Activated CD8-positive, alpha-beta memory T cell treated with anti-CD3 and anti-CD28 coated beads for 24 hours (primary cell): Measurements from ENCODE around the gene UMODL1.
"Not testable (repeated sequence)": the region's sequence is repeated elsewhere in the genome, so short reads cannot be mapped to it uniquely, and the experiment has no call there.

Source experiments
- DNase-seq: peaks from one replicate; pipeline ENCODE4 v3.0.0-alpha.2; 2020

Gene UMODL1

GRCh38 chr21:42061986-42062235, 9.2 kb upstream of the UMODL1 start:
- DNase-seq: no peak

- peak; percentile 84 for DNase-seq
Observed at GRCh38 chr21:42062236-42063022, 8.7 kb upstream of the UMODL1 start.

- DNase-seq: no peak
Observed at GRCh38 chr21:42063191-42063570, 7.9 kb upstream of the UMODL1 start.

GRCh38 chr21:42063571-42064521, 7.3 kb upstream of the UMODL1 start:
- peak; percentile 74 for DNase-seq

- DNase-seq: no peak
Observed at GRCh38 chr21:42066521-42066920, 4.6 kb upstream of the UMODL1 start.

DNA sequence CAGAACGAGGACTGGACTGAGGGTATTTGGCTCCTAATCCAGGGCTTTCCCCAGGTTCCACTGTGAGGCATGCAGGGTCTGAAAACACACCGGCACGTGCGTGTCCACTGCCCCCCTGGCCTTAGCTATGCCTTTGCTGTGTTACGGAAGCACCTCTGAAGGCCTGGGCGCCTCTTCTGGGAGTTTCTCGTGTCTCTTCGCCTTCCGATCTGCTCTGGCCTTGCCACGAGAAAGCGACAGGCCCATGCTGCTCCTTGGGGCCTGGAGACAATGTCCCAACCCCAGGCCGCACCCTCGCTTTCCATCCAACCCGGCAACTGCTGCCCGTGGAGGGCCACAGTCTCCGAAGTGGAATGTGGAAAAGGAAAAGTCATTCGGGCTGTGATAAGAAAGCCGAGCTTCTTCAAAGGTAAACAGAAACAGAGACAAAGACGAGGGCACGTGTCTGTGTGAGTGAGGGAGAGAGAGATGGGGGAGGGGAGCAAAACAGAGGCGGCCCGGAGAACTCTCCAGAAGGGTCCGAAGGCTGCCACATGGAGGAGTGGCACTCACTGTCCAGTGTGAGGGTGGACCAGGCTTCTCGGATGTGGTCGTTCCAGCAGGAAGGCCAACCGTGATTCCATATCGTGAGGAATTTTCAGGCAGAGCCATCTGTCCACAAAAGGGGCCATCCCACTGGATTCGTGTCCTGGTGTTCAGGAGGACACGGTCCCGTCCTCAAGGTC, 3.4 kb upstream of the UMODL1 start:
- DNase-seq: no peak

GRCh38 chr21:42068256-42068545, 2.9 kb upstream of the UMODL1 start:
- no peak for DNase-seq

DNA sequence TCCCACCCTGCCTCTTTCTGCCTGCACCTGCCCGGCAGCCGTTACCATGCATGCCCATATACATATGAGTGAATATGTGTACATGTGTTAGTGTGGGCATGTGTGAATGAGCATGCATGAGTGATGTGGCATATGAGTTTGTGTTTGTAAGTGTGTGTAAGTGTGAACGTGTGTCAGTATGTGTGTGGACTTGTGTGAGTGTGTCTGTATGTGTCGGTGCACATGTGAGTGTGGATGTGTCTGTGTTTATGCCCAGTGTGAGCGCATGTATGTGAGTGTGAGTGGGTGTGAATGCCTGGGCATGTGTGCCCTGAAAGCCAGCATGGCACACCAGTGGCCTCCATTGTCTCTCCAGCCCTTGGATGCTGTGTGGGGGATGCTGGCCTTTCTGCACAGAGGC, 2.5 kb upstream of the UMODL1 start:
- no peak for DNase-seq

GRCh38 chr21:42069327-42069726, 1.8 kb upstream of the UMODL1 start:
- no peak for DNase-seq

DNA sequence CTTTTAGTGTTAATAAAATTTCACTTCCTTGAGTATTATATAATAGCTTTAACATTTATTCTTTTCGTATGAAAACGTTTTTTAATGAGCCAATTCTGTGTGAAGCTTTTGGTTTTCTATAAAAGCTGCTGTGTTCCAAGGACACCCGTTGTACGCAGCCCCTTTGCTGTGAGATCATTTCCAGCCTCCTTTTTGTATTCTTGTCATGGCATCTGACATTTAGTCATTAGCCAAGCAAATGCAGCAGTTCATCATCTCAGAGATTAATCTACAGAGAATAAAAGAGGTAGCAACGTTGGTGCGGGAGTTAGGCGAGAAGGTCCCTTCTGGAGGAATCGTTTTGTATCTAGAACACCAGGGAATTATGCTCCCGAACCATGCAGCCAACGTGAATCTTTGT, 1.3 kb upstream of the UMODL1 start:
- no peak for DNase-seq

DNA sequence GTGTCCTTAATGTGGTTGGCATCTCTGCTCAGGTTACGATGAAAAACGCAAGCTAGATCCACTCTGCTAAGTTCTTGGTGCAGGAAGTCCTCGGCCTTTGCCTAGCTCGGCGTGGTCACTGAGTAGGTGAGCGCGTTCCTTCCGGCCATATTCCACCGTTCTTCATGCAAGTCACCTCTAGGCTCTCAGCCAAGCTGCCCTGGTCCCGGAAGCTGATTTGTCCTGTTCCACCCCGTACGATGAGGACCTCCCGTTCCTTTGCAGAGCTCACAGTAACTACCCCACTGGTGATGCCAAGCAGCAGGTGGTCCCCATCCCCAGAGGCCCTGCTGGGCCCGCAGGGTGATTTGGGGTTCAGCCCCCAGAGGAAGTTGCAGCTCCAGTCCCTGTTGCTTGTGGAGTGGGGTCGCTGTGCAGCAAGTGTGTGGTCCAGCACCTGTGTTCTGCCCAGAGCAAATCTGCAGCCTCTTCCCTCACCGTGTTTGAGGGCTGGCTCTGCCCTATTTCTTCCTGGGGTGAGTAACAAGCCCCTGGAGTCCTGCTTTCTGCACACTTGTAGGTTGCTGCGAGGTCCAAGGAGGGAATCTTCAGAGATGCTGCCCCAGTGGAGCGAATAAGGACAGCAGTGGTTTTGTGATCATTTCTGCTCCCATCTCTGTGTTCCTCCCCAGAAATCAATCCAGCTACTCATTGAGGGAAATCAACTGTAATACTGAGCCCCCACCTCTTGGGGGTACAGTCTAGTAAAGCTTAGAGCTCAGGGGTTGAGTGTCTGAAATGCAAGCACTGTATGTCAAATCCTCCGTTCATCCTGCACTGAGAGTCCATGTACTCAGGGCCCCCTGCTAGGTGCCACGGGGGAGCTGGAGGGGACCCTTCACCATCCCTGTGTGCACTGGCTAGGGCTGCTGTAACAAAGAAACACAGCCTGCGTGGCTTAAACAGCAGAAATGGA, 2.3 kb downstream of the UMODL1 start:
- no peak for DNase-seq

DNA sequence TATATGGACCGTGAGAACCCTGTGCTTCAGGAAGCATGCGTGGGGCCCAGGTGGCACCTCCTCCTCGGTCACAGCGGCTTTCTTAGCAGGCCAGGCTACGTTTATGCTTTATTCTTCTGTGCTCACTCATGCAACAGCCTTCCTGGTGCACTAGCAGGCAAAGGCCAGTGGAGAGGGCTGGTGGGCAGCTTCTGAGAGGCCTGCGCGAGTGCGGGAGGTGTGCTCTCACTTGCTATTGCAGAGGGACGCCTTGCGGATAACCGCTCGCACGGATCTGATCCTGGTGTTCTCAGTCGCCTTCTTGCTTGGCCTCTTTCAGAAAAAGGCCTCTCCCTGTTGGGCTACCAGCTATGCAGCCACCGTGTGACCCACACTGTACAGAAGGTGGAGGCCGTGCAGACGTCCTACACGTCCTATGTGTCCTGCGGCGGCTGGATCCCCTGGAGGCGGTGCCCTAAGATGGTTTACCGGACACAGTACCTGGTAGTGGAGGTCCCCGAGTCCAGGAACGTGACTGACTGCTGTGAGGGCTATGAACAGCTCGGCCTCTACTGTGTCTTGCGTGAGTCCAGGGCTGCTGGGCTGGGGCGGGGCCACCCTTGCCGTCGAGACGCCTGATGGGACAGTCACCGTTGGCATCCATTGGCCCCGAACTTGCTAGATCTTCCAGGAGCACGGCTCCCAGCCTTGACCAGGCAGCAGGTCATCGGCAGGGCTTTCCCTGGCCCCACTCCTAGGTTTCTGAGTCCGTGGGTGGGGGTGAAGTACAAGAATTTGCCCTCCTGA, 4.8 kb downstream of the UMODL1 start:
- no peak for DNase-seq

DNA sequence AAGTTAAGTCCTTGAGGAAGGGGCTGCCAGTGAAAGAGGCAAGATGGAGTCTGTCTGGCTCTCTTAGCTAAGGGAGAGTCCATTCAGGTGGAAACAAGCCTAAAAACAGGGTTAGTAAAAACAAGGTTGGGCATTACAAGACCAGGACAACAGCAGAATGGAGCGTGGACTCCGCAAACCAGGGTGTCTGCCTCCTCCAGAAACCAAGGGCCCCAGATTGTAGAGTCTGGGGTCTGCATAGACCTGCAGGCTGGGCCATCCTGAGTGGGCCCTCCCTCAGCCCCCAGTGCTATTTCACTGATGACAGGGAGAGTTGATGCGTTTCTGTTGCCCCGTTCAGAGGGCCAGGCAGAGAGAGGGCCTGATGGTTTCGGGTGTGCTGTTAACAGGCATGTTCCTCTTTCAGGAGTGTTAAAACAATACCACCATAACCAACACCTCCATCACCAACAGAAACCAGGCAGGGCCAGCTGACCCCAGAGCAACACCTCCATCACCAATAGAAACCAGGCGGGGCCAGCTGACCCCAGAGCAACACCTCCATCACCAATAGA, 6.6 kb downstream of the UMODL1 start:
- not testable (repeated sequence) for DNase-seq

DNA sequence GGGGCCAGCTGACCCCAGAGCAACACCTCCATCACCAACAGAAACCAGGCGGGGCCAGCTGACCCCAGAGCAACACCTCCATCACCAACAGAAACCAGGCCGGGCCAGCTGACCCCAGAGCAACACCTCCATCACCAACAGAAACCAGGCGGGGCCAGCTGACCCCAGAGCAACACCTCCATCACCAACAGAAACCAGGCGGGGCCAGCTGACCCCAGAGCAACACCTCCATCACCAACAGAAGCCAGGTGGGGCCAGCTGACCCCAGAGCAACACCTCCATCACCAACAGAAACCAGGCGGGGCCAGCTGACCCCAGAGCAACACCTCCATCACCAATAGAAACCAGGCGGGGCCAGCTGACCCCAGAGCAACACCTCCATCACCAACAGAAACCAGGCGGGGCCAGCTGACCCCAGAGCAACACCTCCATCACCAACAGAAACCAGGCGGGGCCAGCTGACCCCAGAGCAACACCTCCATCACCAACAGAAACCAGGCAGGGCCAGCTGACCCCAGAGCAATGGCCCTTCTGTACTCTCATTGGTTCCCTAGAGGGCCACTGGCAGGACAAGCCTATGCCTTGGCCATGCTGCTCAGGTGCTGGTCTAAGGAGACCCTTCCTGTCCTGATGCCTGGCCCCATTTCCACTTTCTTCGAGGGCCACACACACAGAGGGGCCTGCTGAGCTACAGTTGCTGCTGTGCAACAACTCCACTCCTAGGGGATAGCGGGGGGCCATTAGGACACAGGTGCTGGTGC, 7.3 kb downstream of the UMODL1 start:
- not testable (repeated sequence) for DNase-seq

- DNase-seq: no peak
Observed at GRCh38 chr21:42079008-42079938, 8.2 kb downstream of the UMODL1 start.

- no peak for DNase-seq
Observed at GRCh38 chr21:42079939-42080787, 9.0 kb downstream of the UMODL1 start.

DNA sequence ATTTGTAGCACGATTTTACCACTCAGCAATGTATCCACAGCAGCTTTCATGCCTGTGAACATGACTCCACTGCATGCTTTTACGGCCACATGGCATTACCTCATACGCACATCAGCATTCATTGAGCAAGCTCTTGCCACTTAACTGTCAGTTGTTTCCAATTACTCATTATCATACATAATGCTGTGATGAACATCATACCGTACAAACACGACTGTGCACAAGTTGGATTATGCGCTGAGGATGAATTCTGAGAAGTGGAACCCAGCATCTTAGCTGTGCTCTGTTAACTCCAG, 9.6 kb downstream of the UMODL1 start:
- DNase-seq: no peak

DNA sequence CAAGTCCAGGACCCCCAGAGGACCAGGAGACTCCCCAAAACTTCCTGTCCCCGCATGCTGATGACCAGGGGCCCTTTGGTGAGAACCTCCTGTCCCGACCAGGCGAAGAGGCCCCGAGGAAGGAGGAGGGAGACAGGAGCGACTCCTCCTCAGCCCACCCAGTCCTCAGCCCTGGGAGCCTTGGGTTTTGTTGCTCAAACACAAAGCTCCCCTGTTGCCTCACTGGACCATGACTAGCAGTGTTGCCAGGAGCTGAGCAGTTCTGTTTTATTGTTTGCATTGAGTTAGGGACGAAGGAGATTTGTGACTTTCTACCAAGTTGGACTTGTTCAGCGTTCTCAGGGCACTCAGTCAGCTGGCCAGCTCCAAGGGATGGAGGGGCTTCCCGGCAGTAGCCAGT, 10.0 kb downstream of the UMODL1 start:
- DNase-seq: no peak

GRCh38 chr21:42081931-42082381, 10.8 kb downstream of the UMODL1 start:
- DNase-seq: no peak
